ENCODE data around the gene EID2.
A peak's percentile ranks its signal among the peaks of the same experiment; 100 is the strongest.

EID2 gene

GRCh38 chr19:39539518-39540332 is at the start of gene EID2:
Gene EID2 (minus strand): TSS chr19:39540161. CDS start chr19:39540079, 82 bp downstream.
- peak; percentile 94 for DNase-seq

- DNase-seq, result no peak
Observed at GRCh38 chr19:39588066-39588465, 48.1 kb upstream of the EID2 start.

- DNase-seq, result no peak
Observed at GRCh38 chr19:39587496-39587895, 47.5 kb upstream of the EID2 start.

GRCh38 chr19:39582891-39583625 is 43.1 kb upstream of the EID2 start:
- no peak for DNase-seq

GRCh38 chr19:39582442-39582841 is 42.5 kb upstream of the EID2 start:
- no peak for DNase-seq

- DNase-seq, result no peak
Observed at GRCh38 chr19:39568604-39569003, 28.6 kb upstream of the EID2 start.

- DNase-seq, result no peak
Observed at GRCh38 chr19:39566064-39566463, 26.1 kb upstream of the EID2 start.

GRCh38 chr19:39563408-39563807 is 23.4 kb upstream of the EID2 start:
- no peak for DNase-seq

- peak in 1 of 2 donors; percentile 42 for DNase-seq
Observed at GRCh38 chr19:39558624-39559117, 18.7 kb upstream of the EID2 start.

- DNase-seq, result peak in 1 of 2 donors; percentile 37
Observed at GRCh38 chr19:39557811-39558623, 18.1 kb upstream of the EID2 start.

GRCh38 chr19:39555883-39556282 is 15.9 kb upstream of the EID2 start:
- DNase-seq, result no peak

GRCh38 chr19:39554701-39555311 is 14.8 kb upstream of the EID2 start:
- no peak for DNase-seq

- DNase-seq, result no peak
Observed at GRCh38 chr19:39553082-39553652, 13.2 kb upstream of the EID2 start.

- DNase-seq, result no peak
Observed at GRCh38 chr19:39550197-39550596, 10.2 kb upstream of the EID2 start.

- DNase-seq, result no peak
Observed at GRCh38 chr19:39546599-39546998, 6.6 kb upstream of the EID2 start.

GRCh38 chr19:39544911-39545310 is 5.0 kb upstream of the EID2 start:
- DNase-seq, result peak in 1 of 2 donors; percentile 31

GRCh38 chr19:39544226-39544903 is 4.4 kb upstream of the EID2 start:
- DNase-seq, result no peak

- DNase-seq, result no peak
Observed at GRCh38 chr19:39543477-39543857, 3.5 kb upstream of the EID2 start.

GRCh38 chr19:39542206-39542605 is 2.2 kb upstream of the EID2 start:
- no peak for DNase-seq

- no peak for DNase-seq
Observed at GRCh38 chr19:39540333-39540673, 342 bp upstream of the EID2 start.

- DNase-seq, result no peak
Observed at GRCh38 chr19:39539165-39539517, 820 bp downstream of the EID2 start.

GRCh38 chr19:39533791-39534190 is 6.2 kb downstream of the EID2 start:
- no peak for DNase-seq
